ENCODE data around the gene C1orf198.

- TF ChIP-seq YY1 (IDR thresholded peaks at IDR 0.05; ENCODE audit: insufficient read depth, insufficient read length) (no peak), ZNF274 (IDR thresholded peaks at IDR 0.05; ENCODE audit: low read depth, low read length) (no peak), SUZ12 (IDR thresholded peaks at IDR 0.05; ENCODE audit: extremely low read depth, insufficient read depth, insufficient read length) (no peak)
These were observed 25.5 kb downstream of the C1orf198 start for GRCh38 chr1:230842801-230843200.
